BJ (cell line): ENCODE measurements around the gene FAAP20. TPM values are rescaled to one million over a fixed set of nuclear protein-coding genes. Genes with fewer than 3 reads are reported as not detected.
A peak's percentile ranks its signal among the peaks of the same experiment; 100 is the strongest.

Experiments used
- CTCF ChIA-PET: fragments of 350-600 bp; formaldehyde crosslinking; extraction: SDS; loops from one replicate; lab custom pipeline; 2021; ENCODE audit warnings: antibody characterized with exemption, inconsistent platforms; lab: Yijun Ruan, JAX
- POLR2A ChIA-PET: fragments of 300-600 bp; sonication (Branson Sonifier 250); formaldehyde crosslinking; extraction: SDS; loops from one replicate; lab custom pipeline; 2021; ENCODE audit warnings: antibody characterized with exemption; lab: Charles Lee
- DNase-seq: peaks from one replicate; pipeline ENCODE4 v3.0.0-alpha.2; 2011; ENCODE audit warnings: low read depth
- H3K27me3 ChIP-seq: 2 replicates; pipeline ENCODE4 v1.6.0; 2011; ENCODE audit warnings: low read length; ENCODE audit not compliant: control insufficient read depth, insufficient read depth
- H3K36me3 ChIP-seq: 2 replicates; pipeline ENCODE4 v1.5.1; 2011; ENCODE audit warnings: low read length; ENCODE audit not compliant: control insufficient read depth, insufficient read depth
- H3K4me3 ChIP-seq: 2 replicates; pipeline ENCODE4 v1.5.1; 2011; ENCODE audit warnings: low read depth, mild to moderate bottlenecking, control low read depth, low read length
- polyA plus RNA-seq: library from polyadenylated mRNA; depleted of rRNA; stranded (reverse); fragments of >200 nt; gene quantifications from 2 replicates; pipeline ENCODE4 v1.2.3, GENCODE V29; 2011
- TF ChIP-seq, protein P1 (sequence below): IDR thresholded peaks from 2 replicates; pipeline ENCODE4 v1.5.1; 2011; ENCODE audit warnings: low read depth, mild to moderate bottlenecking, control low read depth, inconsistent platforms, low read length, moderate library complexity; ENCODE audit not compliant: insufficient read depth

The FAAP20 gene
- polyA plus RNA-seq, 1 experiment = 18.7 TPM

DNA sequence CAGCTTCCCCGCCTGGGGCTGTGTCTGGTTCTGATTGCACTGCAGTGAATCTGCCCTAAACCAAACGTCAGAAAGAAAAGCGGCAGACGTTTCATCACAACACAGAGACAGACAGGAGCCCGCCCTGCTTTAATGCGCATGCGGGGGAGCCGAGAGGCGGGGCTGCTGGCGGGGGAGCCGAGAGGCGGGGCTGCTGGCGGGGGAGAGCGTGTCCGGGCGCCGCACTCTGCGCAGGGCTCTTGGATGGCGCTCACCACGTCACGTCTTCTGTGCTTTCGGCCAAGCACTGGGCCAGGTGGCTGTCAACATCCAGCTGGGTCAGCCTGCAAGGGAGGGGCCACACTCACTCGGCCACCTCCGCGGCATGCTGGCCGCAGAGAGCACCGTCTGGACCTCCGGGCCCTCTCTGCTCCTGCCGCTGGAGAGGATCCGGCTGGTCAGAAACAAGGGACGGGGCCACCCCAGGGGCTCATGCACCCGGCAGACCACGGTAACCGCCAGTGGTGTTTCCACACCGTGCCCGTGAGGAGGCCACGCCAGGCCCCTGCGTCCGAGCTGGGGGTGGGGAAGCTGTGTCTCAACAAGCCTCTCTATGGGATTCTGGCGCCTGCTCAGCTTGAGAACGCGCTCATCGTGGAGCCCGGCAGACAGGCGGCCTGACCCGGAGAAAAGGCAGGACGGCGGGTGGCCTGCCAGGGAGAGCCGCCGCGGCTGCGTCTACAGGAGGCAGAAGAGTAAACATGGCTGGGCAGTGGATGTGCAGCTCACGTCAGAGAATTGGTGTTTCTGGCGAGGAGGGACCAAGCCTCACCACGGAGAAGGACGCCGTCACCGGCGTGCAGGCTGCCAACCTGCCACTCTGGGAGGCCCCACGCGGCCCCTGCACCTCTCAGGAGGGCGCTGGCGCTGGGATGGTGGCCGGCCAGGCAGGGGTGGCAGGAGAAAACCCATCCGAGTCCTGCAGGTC lies 4.8 kb downstream of the FAAP20 start:
- Histone ChIP-seq H3K36me3 (peaks cover 5% of the 10 kb centered on the region), H3K4me3 (peak overlapping the region; percentile 41), H3K27me3 (no peaks in the 10 kb centered on the region)
- DNase-seq = peak; percentile 79
- ChIA-PET CTCF (interaction anchor here (0.8 to 13.2 kb wide), 6 partner anchors 10 to 357 kb away, joined by 3 to 328 read pairs (median 10); no protein-coding TSS in a partner anchor), POLR2A (interaction anchor here (0.6 to 0.7 kb wide), 3 partner anchors 11 to 1596 kb away, joined by 3 to 4 read pairs (median 3); no protein-coding TSS in a partner anchor)
- TF ChIP-seq, protein P1, sequence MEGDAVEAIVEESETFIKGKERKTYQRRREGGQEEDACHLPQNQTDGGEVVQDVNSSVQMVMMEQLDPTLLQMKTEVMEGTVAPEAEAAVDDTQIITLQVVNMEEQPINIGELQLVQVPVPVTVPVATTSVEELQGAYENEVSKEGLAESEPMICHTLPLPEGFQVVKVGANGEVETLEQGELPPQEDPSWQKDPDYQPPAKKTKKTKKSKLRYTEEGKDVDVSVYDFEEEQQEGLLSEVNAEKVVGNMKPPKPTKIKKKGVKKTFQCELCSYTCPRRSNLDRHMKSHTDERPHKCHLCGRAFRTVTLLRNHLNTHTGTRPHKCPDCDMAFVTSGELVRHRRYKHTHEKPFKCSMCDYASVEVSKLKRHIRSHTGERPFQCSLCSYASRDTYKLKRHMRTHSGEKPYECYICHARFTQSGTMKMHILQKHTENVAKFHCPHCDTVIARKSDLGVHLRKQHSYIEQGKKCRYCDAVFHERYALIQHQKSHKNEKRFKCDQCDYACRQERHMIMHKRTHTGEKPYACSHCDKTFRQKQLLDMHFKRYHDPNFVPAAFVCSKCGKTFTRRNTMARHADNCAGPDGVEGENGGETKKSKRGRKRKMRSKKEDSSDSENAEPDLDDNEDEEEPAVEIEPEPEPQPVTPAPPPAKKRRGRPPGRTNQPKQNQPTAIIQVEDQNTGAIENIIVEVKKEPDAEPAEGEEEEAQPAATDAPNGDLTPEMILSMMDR = no peak

DNA sequence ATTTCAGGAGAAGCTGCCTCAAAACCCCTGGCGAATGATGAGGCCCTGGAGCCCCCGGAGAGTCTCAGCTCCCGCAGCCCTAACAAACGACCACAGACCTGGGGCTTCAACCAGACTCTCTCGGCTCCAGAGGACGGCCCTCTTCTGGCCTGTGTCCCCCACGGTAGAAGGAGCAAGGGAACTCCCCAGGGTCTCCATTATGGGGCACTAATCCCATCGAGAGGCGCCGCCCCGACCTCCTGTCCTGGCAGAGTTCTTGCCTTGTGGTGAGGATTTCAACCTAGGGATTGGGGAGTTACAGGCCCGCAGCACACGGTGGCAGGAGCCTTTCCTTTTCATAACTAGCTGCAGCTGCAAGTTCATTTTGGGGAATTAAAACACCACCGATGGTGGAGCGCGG lies 6.2 kb downstream of the FAAP20 start:
- POLR2A ChIA-PET = no interaction called here
- no peak overlapping the region for H3K4me3 ChIP-seq
- DNase-seq = no peak
- CTCF ChIA-PET = interaction anchor here (1.0 to 13.2 kb wide), 4 partner anchors 14 to 192 kb away, joined by 3 to 328 read pairs (median 33); no protein-coding TSS in a partner anchor
- no peaks in the 10 kb centered on the region for H3K27me3 ChIP-seq
- TF ChIP-seq, protein P1 = no peak
- H3K36me3 ChIP-seq = peaks cover 5% of the 10 kb centered on the region

DNA sequence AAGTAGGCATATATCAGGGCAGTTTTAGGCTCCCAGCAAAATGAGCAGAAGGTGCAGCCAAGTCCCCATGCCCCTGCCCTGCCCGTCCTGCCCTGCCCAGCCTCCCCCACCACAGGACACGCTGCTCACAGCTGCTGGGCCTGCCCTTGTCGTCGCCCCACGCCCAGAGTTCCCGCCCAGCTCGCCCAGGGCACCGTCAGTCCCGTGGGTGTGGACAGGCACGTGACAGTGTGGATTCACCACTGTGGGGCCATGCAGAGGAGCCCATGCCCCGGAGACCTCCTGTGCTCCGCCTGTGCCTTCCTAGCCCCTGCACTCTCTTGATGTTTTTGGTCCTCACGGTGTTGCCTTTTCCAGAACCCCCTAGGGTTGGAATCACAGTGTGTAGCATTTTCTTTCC lies 7.0 kb downstream of the FAAP20 start:
- no peak for DNase-seq
- TF ChIP-seq, protein P1 = no peak
- peaks cover 5% of the 10 kb centered on the region for H3K36me3 ChIP-seq
- no peaks in the 10 kb centered on the region for H3K27me3 ChIP-seq
- ChIA-PET POLR2A (no interaction called here), CTCF (interaction anchor here (1.0 to 5.0 kb wide), 3 partner anchors 13 to 48 kb away, joined by 3 to 50 read pairs (median 16); no protein-coding TSS in a partner anchor)
- no peak overlapping the region for H3K4me3 ChIP-seq

DNA sequence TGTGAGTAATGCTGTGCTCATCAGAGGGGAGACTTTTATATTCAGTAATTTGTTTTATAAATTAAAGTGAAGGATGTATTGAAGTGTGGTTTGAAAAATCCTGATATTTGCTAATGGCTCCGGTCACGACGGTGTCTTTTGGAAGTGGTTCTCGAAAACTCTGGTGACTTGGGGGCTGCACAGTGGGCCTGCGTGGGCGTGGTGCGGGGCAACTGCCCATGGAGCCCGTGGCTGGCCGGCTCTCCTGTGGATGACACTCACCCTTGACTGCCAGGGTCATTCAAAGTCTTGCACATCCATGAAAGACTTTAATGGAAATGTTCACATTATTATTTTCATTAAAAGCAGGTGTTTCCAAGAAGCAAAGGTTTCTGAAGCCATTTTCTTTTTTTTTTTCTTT lies 7.7 kb downstream of the FAAP20 start:
- TF ChIP-seq, protein P1 = no peak
- H3K27me3 ChIP-seq = no peaks in the 10 kb centered on the region
- no peak for DNase-seq
- H3K4me3 ChIP-seq = no peak overlapping the region
- H3K36me3 ChIP-seq = peaks cover 5% of the 10 kb centered on the region
- CTCF ChIA-PET = interaction anchor here (5.0 kb wide), 1 partner anchor 13 kb away, joined by 50 read pairs; no protein-coding TSS in a partner anchor
- POLR2A ChIA-PET = no interaction called here
